Right lobe of liver (tissue), 6 donors: ENCODE measurements around the gene DYRK1A. TPM values are rescaled to one million over a fixed set of nuclear protein-coding genes. Genes with fewer than 3 reads are reported as not detected.
A peak's percentile ranks its signal among the peaks of the same experiment; 100 is the strongest.

Source experiments
- ATAC-seq, 4 donors: fragments of 200-7000 bp; cut with Tn5 transposase; one replicate each; pipeline ENCODE4 v1.9.1; 2020; ENCODE audit warnings: mild to moderate bottlenecking in 4 of 4, moderate library complexity in 4 of 4
- DNase-seq, 3 donors: peaks; one replicate each; pipeline ENCODE4 v3.0.0-alpha.2; 2020
- H3K27ac ChIP-seq, 3 donors: fragments of 200-600 bp; one replicate each; pipeline ENCODE4 v1.8.0; 2022
- H3K27me3 ChIP-seq, 2 donors: fragments of 200-600 bp; one replicate each; pipeline ENCODE4 v1.8.0; 2022
- H3K36me3 ChIP-seq, 4 donors: fragments of 200-600 bp; sonication (generic) in 1 of 4; one replicate each; pipeline versions ENCODE4 v1.5.1 to v1.8.0; 2017 to 2022; ENCODE audit warnings: control low read depth in 1 of 4
- H3K4me1 ChIP-seq, 4 donors: fragments of 200-600 bp; sonication (generic) in 1 of 4; one replicate each; pipeline versions ENCODE4 v1.5.1 to v1.8.0; 2017 to 2022; ENCODE audit warnings: control low read depth in 1 of 4
- H3K4me3 ChIP-seq, 3 donors: fragments of 200-600 bp; one replicate each; pipeline ENCODE4 v1.8.0; 2022
- H3K9me3 ChIP-seq, 4 donors: fragments of 200-600 bp; sonication (generic) in 1 of 4; one replicate each; pipeline versions ENCODE4 v1.5.1 to v1.8.0; 2017 to 2022; ENCODE audit warnings: control low read depth in 1 of 4
- POLR2A ChIP-seq: fragments of 450-650 bp; IDR thresholded peaks from one replicate; pipeline ENCODE4 v1.6.1; 2017; ENCODE audit warnings: antibody characterized with exemption, mild to moderate bottlenecking
- WGBS: methylation state at CpG from one replicate; pipeline ENCODE4 v1.1.6; 2018; ENCODE audit warnings: low coverage, low lambda C conversion rate; ENCODE audit not compliant: insufficient coverage; ENCODE audit errors: missing lambda C conversion rate; 5-methylcytosine and 5-hydroxymethylcytosine counted together
- intact Hi-C, 2 donors: fragments of 100-400 bp; cut with DNase I; formaldehyde crosslinking; loops; one replicate each; pipeline versions ENCODE4 v1.11.2 to v1.14.1; 2022
- total RNA-seq, 6 experiments: library from RNA; depleted of rRNA in 2 of 6; stranded (reverse); fragments of >200 nt in 2 of 6; fragmentation: NEBNext Ultra II Directional in 3 of 6; extraction: Animal tissue kit (Norgen Biotek cat#: 25700) in 3 of 6; gene quantifications; one replicate each; pipeline versions ENCODE4 v1.1.0 to v1.2.4, GENCODE V29; 2016 to 2023
- TF ChIP-seq, protein P1 (sequence below), 4 donors: fragments of 200-600 bp in 3 of 4; fragments of 450-650 bp in 1 of 4; IDR thresholded peaks; one replicate each; pipeline versions ENCODE4 v1.5.1 to v1.8.0; 2016 to 2022; ENCODE audit warnings: antibody characterized with exemption in 4 of 4, mild to moderate bottlenecking in 2 of 4
- donor health status: DM: no; HTN: yes; CAD: no.
- donor health status: DM: no; HTN: no; CAD: no.
- donor health status: DM: no; HTN: no; CAD: no.
- donor health status: DM: no; HTN: yes; CAD: no.
- donor health status: DM: no; HTN: yes; CAD: no.

DYRK1A gene
- total RNA-seq, 6 experiments from 2014 or later, result 20.6 to 32.5 (median 25.7) TPM

DNA sequence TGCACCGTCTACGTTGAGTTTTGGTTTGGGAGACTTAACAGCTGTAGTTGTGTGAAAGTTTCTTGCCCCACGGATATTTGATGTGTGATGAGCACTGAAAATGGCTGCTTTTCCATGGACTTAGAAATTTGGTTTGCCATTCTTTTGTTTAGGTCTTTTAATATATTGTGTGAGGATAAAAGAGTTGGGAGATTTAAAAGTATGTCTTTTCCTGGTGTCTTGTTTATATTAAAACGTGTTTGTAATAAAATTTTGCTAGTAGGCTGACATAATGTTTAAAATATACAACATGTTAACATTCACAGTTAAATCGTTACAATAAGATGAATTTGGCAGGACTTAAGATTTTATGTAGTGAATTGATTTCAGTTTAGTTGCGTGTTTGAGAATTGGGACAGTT is 106.9 kb downstream of the DYRK1A start:
- Histone ChIP-seq H3K9me3 (no peaks in the 10 kb centered on the region), H3K36me3 (peaks cover 0 to 6% (median 4%) of the 10 kb centered on the region in 4 donors), H3K4me1 (peaks cover 0 to 7% (median under 1%) of the 10 kb centered on the region in 4 donors), H3K27ac (no peak overlapping the region), H3K27me3 (no peaks in the 10 kb centered on the region), H3K4me3 (no peak overlapping the region)
- intact Hi-C loops, result no loop called here
- WGBS, result 92% methylated on average over 6 of the region's 6 CpGs
- TF ChIP-seq, protein P1, sequence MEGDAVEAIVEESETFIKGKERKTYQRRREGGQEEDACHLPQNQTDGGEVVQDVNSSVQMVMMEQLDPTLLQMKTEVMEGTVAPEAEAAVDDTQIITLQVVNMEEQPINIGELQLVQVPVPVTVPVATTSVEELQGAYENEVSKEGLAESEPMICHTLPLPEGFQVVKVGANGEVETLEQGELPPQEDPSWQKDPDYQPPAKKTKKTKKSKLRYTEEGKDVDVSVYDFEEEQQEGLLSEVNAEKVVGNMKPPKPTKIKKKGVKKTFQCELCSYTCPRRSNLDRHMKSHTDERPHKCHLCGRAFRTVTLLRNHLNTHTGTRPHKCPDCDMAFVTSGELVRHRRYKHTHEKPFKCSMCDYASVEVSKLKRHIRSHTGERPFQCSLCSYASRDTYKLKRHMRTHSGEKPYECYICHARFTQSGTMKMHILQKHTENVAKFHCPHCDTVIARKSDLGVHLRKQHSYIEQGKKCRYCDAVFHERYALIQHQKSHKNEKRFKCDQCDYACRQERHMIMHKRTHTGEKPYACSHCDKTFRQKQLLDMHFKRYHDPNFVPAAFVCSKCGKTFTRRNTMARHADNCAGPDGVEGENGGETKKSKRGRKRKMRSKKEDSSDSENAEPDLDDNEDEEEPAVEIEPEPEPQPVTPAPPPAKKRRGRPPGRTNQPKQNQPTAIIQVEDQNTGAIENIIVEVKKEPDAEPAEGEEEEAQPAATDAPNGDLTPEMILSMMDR (IDR thresholded peaks at IDR 0.05), result no peak
- TF ChIP-seq POLR2A, result no peak
- DNase-seq (no peak), ATAC-seq (no peak)

DNA sequence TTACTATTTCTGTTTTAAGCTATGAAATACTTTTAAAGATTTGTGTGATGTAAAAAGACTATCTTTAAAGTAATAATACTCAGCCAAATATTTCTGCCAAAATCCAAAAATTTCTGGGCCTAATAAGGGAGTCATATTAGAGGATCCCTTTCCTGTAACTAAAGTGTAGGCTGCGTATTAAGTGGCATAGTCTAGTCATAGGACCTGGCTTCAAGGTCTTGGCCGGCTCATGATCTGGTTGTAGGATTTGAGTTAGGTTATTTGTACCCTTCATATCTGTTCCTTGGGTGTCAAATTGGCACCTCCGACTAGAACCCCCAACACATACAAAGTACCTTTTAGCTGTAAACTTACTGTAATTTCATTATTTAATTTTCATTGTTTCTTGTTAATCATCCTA is 107.8 kb downstream of the DYRK1A start:
- DNase-seq, result no peak
- H3K4me1 ChIP-seq, result peaks cover 0 to 14% (median 4%) of the 10 kb centered on the region in 4 donors
- WGBS, result 93% methylated on average over 3 of the region's 3 CpGs
- H3K4me3 ChIP-seq, result no peak overlapping the region
- H3K9me3 ChIP-seq, result no peaks in the 10 kb centered on the region
- no peak overlapping the region for H3K27ac ChIP-seq
- H3K36me3 ChIP-seq, result peaks cover 0 to 6% (median 4%) of the 10 kb centered on the region in 4 donors
- intact Hi-C loops, result no loop called here
- TF ChIP-seq POLR2A, result no peak
- TF ChIP-seq, protein P1 (IDR thresholded peaks at IDR 0.05), result no peak
- no peak for ATAC-seq
- H3K27me3 ChIP-seq, result no peaks in the 10 kb centered on the region

DNA sequence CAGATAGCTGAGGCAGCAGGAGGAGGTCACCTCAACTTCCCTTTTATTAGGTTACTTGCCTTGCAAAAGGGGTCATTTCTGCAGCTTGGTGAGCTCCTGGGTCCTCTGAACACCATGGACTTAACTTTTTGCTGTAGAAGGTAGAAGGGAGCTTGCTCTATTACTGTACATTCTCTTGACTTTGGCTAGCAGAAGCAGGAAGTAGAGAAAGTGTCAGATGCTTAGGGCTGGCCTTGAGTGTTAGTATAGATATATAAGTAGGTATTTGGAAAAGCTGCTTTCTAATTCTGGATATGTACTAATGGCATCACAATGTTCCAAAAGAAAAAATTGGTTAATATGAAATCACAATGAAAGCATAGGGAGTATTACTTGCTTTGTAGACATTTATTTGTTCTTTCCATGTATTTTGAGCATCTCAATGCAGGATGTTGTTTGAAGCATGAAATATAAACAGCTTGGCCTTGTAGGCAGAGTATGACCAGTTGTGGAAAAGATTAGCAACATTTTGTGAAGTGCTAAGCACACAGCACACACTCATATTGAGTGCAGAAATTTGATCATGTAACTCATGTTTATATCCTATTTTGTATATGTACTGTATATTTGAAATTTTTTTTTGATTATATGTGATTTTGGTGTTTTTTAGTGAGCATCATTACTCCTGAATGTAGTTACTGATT is 108.8 kb downstream of the DYRK1A start:
- intact Hi-C loops, result no loop called here
- no peaks in the 10 kb centered on the region for H3K9me3 ChIP-seq
- H3K4me1 ChIP-seq, result peaks cover 0 to 14% (median 4%) of the 10 kb centered on the region in 4 donors
- H3K36me3 ChIP-seq, result peaks cover 0 to 6% (median 4%) of the 10 kb centered on the region in 4 donors
- no peak overlapping the region for H3K4me3 ChIP-seq
- TF ChIP-seq, protein P1 (IDR thresholded peaks at IDR 0.05), result no peak
- TF ChIP-seq POLR2A, result no peak
- peak; percentile 33 to 46 (median 38) for ATAC-seq
- no peak overlapping the region for H3K27ac ChIP-seq
- no peak for DNase-seq
- H3K27me3 ChIP-seq, result no peaks in the 10 kb centered on the region

DNA sequence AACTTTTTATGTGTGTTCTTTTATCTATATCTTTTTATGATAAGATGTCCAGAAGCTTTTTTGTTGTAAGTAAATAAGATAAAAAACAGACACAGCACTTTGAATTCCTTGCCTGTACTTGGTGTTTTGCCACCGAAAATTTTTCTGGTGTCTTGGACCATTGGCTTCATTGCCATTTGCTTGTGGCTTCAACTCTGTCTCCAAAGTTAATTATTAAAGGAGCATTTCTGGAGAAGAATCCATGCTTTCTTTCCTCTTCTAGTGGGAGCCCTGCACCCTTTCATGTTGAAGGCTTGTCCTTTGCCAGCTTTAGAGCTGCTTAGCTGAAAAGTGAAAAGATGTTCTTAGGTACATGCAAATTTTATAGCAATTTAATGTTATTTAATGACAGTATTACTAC is 112.2 kb downstream of the DYRK1A start:
- peak in 2 of 4 donors; percentile 28 to 38 for ATAC-seq
- TF ChIP-seq, protein P1 (IDR thresholded peaks at IDR 0.05), result no peak
- no peak for TF ChIP-seq POLR2A
- intact Hi-C loops, result no loop called here
- 9% methylated on average over 1 of the region's 1 CpG for WGBS
- DNase-seq, result no peak
- no peaks in the 10 kb centered on the region for H3K27me3 ChIP-seq
- no peaks in the 10 kb centered on the region for H3K9me3 ChIP-seq
- H3K4me3 ChIP-seq, result no peak overlapping the region
- peaks cover 0 to 12% (median 9%) of the 10 kb centered on the region in 4 donors for H3K36me3 ChIP-seq
- H3K27ac ChIP-seq, result no peak overlapping the region
- H3K4me1 ChIP-seq, result peaks cover 0 to 14% (median 4%) of the 10 kb centered on the region in 4 donors
